HS-27A (cell line): ENCODE data around the gene KCNB1.

ENCODE experiments used
- DNase-seq: peaks from one replicate; pipeline ENCODE4 v3.0.0-alpha.2; 2012; ENCODE audit warnings: low read depth, missing footprints

KCNB1 gene

DNA sequence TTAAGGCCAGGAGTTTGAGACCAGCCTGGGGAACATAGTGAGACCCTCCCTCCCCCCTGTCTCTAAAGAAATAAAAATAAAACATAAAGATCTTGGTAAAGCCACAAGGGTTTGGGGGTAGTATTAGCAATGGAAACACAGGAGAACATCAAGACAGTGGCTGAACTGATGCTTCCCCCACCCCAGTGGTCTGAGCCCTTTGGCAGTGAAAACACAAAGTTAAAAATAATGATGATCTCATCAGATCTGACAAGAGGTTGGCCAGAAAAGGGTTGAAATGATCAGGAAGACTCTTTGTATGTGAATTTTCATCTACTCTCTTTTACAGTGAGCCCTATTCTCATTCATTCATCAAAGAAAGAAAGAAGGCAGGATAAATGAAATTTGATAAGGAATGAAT, 93.7 kb downstream of the KCNB1 start:
- DNase-seq, result no peak

DNA sequence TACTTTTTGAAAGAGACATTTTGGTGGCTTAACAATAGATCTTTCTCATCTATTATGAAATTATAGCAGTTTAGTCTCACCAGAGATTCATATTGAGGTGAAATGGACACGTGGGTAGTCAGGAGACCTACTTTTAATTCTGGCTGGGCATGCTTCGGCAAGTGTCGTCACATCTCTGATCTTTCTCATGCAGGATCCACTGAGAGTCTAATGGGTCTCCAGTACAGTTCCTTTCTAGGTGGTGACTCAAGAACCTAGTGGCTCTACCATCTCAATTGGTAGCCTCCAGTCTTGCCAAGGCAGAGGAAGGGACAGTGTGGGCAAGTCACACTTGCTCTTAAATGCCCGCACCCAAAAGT, 94.9 kb downstream of the KCNB1 start:
- no peak for DNase-seq

DNA sequence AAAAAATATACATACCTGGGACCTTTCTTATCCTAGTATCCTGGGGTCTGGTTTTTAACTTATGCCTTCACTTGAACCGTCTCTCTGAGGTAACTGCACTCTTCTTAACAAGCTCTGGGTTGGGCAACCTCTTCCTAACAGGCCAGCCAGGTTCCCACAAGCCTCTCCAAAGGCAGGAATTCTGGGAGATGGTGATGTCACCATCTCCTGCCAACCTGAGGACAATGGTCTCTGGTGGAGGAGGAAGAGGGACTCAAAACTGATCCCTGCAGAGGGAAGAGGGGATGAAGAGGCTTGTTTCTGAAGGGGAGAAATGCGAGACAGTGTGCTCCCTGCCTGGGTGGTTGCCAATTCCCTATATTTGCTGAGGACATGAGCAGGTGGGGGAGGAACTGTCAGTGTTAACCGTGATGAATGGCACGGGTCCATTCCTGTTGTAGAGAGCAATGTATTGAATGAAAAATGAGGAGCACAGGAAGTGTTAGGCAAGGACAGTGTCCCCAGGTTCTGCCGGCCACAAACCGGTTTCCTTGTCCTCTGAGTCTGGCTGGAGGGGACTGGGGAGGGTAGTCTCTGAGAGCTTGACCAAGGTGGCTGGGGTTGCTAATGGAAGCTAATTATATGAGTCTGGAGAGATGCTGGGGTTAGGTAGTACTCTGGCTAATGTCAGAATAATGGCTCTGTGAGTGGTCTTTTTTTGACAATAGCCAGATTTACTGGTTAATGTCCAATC, 95.5 kb downstream of the KCNB1 start:
- DNase-seq, result no peak

DNA sequence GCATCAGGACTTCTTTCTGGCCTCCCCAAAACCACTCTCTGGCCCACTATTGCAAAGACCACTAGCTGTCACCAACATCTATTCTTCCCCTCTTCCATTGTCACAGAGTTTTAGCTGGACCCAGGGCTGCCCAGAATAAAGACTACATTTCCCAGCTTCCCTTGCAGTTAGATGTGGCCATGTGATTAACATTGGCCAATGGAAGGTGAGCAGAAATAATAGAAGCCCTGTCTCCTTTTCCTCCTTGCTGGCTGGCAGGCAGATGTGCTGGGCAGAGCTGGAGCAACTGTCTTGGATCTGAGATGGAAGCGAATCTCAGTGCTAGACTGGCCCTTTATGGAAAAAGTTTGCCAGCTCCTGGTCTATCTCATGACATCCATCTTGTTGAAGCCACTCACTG, 97.0 kb downstream of the KCNB1 start:
- DNase-seq, result peak; percentile 24

DNA sequence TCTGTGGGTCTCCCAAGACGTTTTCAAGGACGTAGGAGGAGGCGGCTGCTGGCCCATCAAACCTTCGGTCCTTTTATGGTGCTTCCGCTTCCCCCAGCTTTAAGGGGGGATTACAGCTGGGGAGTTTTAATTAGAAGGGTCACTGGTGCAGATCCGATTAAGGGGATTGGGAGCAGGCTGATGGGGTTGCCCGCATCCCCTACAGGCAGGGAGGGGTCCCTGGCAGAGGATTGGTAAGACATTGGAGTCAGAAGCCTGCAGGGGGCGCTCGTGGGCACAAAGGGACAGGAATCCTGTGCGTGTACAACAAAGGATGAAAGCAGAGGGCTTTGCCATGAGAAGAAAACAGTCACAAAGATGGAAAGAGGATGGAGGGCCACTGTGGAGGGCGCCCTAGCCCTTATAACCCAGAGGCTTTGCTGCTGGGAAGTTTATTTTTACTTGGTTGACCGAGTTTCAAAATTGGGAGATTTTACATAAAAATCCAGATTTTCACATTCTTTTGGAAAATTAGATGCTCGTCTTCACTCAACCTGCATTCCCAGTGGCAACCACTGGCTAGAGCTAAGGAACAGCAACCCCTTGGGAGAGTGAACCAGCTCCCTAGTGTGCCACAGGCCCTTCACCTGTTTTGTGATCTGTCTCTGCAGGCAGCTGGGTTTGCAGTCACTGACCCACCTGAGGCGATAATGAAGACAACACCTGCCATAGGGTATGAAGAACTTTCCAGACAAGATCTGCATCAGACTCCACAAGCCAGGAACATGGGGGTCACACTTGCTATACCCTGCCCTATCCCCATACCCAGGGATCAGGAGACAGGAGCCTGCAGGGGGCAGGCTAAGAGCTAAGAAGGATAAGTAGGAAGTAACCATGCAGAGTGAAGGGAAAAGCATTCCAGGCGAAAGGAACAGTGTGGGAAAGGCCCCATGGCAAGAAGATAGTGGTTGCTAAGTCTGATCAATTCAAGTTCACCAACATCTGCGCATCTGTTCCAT, 97.7 kb downstream of the KCNB1 start:
- peak; percentile 41 for DNase-seq

DNA sequence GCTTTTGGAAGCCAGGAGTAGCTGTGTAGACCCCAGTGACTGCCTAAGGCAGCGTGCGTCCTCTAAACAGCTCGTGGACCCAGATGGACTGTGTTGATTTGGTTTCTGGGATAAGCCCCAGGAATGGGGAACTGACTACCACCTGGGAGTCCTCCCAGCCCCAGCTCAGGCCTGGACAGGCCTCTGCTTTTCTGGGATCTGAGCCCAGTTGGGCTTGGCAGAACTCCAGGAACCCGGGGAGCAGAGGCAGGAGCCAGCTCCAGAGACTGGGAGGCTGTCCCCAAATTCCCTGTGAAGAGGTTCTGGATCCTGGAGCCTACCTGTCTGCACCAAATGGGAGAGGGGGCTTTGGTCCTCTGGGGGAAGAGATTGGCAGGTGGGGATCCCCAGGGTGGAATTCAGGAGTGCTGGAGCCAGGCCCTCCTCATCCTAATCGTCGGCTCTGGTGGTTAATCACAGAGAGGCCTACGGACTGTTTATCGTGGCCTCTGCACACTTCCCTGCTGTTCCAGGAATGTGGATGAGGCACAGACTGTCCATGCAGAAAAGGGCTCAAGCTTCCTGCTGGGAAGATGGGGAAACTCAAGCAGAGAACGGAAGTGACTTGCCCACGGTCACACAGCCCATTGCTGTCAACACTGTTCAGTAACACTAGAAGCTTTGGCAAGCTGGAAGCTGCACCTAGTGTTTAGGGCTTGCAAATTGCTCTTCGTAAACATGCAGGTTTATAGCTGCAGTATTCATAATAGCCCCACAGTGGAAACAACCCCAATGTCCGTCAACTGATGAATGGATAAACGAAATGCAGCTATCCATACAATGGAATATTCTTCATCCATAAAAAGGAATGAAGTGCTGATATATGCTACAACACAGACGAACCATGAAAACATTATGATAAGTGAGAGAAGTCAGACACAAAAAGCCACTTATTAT, 100.6 kb downstream of the KCNB1 start:
- DNase-seq, result peak; percentile 45

DNA sequence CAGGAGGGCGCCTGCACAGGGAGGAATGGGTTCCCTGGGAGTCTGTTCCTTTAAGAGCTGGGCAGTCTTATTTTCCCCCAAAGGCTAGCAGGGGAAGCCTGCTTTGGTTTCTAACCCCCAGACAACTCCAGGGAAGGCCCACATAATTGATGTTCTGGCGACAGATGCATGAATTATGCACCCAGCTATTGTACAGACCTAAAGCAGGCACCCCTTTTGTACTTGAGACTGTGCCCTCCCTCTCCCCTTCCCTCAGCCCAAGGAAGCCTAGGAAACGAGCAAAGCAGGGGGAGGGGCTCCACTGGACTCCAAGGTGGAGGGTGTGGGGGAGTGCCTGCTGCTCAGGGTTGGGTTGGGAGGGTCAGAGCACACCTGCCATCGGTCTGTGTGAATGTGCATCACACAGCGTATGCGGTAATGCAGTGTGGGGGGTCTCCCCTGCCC, 102.1 kb downstream of the KCNB1 start:
- no peak for DNase-seq

DNA sequence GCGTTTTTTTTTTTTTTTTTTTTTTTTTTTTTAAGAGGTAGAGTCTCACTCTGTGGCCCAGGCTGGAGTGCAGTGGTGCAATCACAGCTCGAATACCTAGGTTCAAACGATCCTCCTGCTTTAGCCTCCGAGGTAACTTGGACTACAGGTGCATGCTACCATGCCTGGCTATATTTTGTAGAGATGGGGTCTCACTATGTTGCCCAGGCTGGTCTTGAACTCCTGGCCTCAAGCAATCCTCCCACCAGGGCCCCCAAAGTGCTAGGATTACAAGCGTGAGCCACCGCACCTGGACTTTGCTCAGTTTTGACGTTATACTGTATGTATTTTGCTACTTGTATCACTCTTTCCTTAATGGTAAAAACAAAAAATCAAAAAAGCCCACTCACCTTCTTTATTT, 103.1 kb downstream of the KCNB1 start:
- DNase-seq, result no peak

DNA sequence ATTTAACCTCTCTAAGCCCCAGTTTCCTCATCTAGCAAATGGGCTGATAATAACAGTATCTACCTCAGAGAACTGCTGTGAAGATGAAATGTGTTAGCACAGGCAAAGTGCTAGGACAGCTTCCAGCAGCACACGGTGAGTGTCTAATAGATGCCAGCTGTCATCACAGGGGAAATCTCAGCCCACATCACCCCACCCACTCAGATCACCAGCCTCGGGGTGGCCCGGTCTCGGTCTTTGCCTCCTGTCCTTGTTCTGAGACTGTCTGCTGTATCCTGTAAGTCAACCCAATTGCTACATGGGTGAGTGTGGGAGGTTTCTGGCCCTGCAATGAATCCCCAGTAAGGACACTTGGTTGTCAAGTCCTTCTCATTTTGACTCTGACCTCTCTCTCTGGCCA, 105.1 kb downstream of the KCNB1 start:
- no peak for DNase-seq

DNA sequence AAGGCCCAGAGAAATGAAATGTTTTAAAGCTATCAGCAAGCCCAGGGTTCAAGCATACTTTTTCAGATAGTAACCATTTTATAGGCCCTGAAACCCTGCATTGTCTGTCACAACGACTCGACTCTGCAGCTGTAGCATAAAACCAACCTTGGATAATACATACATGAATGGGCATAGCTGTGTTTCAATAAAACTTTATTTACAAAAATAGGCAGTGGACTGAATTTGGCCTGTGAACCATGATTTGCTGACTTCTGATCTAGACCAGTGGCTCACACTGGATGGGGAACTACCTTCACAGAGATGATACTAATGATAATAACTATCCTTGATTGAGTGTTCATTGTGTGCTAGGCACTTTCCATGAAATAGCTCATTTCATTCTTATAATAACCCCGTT, 107.3 kb downstream of the KCNB1 start:
- no peak for DNase-seq

DNA sequence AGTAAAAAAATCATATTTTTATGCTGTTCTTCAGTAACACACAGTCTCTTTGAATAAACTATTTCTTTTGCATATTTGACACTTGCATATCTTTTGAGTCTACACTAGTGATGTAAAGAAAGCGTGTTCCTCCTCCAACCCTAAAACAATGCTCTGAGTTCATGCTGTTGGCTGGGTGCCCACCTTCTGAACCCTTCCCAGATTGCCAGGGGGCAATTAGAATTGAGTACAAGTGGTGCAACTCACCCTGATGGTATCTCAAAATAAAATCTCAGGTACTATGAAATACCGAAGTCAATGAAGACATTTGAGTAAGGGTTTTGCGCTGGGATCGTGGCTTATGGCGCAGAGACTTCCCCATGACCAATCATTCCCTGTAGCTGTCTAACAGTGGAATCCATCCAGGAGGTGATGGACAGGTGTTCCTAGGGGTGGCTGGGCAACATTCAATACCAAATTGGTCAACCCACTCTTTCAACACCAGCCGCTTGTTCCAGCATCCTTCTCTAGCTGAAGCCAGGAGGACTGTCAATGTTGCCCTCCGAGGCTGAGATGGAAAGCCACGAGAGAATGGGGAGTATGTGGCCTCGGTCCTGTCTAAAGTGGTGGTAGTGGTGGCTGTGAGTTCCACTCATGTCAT, 110.3 kb downstream of the KCNB1 start:
- DNase-seq, result no peak

DNA sequence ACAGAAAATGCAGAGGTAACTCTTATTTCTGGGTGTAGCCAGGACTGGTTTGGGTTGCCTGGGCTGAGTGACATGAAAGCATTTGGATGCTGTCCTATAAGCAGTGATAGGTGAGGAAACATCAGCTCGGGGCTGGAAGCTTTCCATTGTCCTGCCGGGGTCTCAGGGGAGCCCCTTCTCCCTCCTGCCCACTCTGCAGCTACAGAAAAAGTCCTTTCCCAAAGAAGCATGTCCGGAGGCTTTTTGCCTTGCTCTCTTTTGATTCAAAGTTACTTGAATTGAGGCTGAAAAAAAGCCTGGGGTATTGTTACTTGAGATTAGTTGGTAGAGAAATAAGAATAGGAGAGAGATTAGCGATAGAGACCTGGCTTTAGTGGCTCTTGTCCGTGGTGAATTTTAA, 113.9 kb downstream of the KCNB1 start:
- DNase-seq, result no peak

DNA sequence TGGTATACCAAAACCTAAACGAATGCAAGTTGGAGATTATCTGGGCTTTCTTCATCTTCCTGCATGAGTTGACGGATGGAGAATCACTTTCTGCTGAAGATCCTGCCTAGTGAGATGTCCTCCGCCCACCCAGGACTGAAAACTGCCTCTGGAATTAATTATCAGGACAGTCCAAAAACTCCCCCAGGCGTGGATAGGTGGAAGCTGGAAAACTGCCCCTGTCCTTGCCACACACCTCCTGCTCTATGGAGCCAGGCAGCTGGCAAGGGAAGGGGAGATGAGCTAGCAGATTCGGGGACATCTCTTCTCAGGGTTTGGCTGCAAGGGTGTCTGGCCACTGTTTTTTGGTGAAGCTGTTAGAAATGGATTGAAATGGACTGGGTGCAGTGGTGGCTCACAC, 115.4 kb downstream of the KCNB1 start:
- DNase-seq, result no peak

DNA sequence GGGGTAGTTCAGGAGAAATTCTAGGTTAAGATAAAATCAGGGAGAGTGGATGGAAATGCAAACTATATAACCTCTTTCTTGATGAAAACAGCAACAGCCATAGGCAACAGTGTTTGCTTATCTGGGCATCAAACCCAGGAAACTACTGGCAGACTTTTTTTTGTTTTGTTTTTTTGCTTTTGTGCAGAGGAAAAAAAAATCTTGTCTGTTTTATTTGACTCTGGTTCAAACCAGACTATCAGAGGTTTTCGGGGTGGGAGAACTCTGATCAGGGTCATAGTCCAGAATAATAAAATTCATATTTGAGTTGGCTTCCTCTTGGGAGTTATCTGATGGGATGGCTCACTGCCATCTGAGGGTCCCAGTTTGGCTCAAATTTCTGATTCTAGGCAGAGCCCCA, 115.8 kb downstream of the KCNB1 start:
- no peak for DNase-seq

DNA sequence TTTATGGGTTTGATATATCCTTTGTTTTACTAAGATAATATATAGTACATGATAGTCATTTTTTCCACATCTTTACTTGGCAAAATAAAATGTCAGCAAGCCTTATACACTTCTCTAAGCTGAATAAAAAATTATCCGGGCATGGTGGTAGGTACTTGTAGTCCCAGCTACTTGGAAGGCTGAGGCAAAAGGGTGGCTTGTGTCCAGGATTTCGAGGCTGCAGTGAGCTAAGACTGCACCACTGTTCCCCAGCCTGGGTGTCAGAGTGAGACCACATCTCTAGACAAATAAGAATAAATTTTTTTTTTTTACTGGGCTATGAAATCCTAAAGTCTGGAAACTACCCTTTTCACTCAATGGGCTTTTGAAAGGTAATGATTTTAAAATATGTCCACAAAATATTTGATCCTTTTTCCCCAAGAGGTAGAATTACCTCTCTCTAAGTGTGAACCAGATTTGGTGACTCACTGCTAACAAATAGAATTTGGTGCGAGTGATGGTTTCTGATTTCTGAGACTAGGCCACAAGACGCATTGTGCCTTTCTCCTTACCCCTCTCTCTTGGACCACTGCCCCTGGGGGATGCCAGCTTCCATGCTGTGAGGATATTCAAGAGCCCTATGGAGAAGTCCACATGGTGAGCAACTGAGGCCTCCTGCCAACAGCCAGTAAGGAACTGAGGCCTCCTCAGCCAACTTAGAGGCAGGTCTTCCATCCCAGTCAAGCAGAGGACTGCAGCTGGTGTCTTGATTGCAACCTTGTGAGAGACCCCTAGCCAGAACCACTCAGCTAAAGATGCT, 120.4 kb downstream of the KCNB1 start:
- no peak for DNase-seq

DNA sequence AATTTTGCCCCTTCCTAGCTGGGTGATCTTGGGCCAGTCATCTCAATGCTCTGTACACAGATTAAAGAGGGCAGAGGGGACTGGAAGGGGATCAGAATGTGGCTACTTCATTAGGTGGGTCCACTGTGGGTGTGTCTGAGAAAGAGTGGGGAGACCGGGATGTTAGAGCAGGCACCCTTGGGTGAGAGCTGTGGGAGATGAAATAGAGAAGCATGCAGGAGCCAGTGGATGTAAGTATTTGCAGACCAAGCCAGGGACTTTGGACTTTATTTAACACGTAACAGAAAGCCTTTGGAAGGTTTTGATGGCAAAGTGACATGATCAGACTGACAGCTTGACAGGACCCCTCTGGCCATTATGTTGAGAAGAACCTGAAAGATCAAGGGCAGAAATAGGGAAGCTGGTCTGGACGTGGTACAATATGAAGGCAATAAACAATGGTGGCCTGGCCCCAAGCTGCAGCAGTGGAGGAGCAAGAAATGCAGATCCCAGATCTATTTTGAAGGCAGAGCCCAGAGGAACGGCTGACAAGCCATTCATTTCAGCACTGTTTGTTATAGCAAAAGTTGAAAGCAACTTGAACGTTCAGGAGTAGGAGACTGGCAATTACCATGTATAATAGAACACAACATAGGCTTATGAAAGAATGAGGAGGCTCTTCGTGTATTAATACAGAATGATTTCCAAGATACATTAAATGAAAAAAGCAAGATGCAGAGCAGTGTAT, 122.1 kb downstream of the KCNB1 start:
- DNase-seq, result no peak

DNA sequence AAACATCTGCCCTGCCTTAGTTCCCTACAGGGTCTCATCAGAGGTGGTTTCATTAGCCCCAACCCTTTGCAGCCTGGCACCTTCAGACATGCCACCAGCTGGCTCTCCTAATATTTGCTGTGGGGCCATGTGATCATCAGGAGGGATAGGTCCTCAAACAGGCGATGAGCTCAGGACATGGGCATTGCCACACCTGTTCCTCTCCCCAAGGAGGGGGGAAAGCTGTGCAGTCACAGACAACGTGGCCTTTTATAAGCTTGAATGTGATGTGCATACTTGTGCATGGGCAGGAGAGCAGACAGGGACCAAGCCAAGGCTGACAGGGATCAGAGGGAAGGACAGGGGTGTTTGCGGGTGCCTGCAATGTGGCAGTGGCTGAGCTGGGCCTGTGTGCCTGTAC, 125.8 kb downstream of the KCNB1 start:
- no peak for DNase-seq

DNA sequence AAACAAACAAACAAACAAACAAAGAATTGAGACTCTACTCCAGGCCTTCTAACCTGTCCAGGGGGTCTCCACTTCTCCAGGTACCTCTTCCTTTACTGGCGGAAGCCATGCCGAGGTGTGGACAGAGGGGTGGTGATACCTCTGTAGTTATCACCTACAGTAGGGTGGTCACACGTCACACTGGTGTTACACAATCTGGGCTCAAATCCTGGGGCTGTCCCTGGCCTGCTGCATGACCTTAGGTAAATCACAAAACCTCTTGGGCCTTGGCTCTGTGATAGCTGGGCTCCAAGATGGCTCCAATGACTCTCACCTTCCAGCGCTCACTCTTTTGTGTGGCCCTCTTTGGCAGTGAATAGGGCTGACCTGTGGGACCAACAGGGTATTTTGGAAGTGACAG, 127.8 kb downstream of the KCNB1 start:
- DNase-seq, result no peak

DNA sequence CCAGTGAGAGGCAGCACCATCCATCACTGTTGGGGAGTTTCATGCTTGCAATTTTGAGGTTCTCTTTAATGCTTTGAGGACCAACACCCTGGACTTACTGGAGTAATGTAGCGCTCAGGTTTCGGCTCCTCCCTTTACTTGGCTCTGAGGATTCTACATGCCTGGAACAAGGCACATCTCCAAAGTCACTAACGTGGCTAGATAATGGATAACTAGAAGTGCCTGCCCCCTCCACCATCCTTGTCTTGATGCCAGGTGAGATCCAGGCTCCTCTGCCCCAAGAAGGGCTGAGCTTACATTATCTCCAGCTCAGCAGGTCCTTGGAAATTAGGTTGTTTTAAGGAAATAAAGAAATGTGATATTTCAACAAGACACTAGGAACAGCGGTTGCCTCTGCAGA, 129.1 kb downstream of the KCNB1 start:
- DNase-seq, result no peak

DNA sequence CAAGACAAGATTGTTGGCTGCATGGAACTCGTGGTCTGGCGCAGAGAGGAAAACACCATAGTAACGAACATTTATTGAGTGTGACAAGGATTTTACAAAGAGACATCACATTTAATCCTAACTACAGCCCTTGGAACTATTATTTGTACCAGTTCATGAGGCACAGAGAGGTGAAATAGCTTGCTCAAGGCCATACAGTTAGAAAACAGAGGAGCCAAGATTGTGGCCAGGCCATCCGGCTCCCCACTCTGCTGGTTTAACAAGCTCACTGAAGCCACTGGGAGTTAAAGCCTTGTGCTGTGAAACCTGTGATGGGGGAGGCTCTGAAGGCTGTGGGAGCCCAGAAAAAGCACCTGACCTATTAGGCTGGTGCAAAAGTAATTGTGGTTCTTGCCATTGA, 129.7 kb downstream of the KCNB1 start:
- no peak for DNase-seq
